ENCODE measurements around the gene CD47.

DNA sequence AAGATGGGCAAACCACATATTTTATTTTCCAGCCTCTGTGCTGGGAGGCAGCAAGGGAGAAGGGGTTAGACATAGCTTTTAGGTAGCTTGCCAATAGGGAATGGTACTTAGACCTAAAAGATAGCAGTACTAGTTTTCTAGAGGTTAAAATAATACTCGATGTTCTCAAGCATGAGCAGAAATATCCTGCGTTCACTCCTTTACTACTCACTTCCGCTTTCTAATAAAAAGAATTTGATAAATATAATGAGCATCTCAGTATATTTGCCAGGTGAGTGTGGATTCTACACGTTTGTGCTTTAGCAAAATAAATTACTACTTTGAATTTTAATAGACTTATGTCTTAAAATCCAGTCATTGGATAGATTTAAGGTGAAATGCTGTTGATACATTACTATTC is 39.4 kb upstream of the CD47 start:
- TF ChIP-seq, protein P1, sequence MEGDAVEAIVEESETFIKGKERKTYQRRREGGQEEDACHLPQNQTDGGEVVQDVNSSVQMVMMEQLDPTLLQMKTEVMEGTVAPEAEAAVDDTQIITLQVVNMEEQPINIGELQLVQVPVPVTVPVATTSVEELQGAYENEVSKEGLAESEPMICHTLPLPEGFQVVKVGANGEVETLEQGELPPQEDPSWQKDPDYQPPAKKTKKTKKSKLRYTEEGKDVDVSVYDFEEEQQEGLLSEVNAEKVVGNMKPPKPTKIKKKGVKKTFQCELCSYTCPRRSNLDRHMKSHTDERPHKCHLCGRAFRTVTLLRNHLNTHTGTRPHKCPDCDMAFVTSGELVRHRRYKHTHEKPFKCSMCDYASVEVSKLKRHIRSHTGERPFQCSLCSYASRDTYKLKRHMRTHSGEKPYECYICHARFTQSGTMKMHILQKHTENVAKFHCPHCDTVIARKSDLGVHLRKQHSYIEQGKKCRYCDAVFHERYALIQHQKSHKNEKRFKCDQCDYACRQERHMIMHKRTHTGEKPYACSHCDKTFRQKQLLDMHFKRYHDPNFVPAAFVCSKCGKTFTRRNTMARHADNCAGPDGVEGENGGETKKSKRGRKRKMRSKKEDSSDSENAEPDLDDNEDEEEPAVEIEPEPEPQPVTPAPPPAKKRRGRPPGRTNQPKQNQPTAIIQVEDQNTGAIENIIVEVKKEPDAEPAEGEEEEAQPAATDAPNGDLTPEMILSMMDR (IDR thresholded peaks at IDR 0.05): no peak
- no peak for TF ChIP-seq POLR2A (IDR thresholded peaks at IDR 0.05)
- TF ChIP-seq EP300 (IDR thresholded peaks at IDR 0.05): no peak

Measured in sigmoid colon (tissue), 4 donors.